H1 (cell line): ENCODE measurements around the gene TGFBRAP1. TPM values are rescaled to one million over a fixed set of nuclear protein-coding genes. Genes with fewer than 3 reads are reported as not detected.

ENCODE experiments used
- CHD7 ChIP-seq: fragments of 300-600 bp; sonication (generic); IDR thresholded peaks from 2 replicates; pipeline ENCODE4 v1.7.1; 2012; ENCODE audit warnings: low read length, moderate library complexity, mild to moderate bottlenecking, inconsistent platforms; ENCODE audit not compliant: insufficient replicate concordance
- EGR1 ChIP-seq: IDR thresholded peaks from 2 replicates; pipeline ENCODE4 v1.6.1; 2011; ENCODE audit warnings: low read depth, low read length, borderline replicate concordance
- GTF2F1 ChIP-seq: IDR thresholded peaks from 2 replicates; pipeline ENCODE4 v1.6.1; 2012; ENCODE audit warnings: low read depth, low read length, improper control_type of control experiment, borderline replicate concordance
- KDM1A ChIP-seq: fragments of 200-600, 300-600 bp; sonication (generic); IDR thresholded peaks from 2 replicates; pipeline ENCODE4 v1.7.1; 2016; ENCODE audit warnings: mild to moderate bottlenecking, low read length, borderline replicate concordance
- POU5F1 ChIP-seq: IDR thresholded peaks from 2 replicates; pipeline ENCODE4 v1.6.1; 2011; ENCODE audit warnings: low read depth, mild to moderate bottlenecking, low read length, moderate library complexity
- SAP30 ChIP-seq: fragments of 300-600 bp; sonication (generic); IDR thresholded peaks from 2 replicates; pipeline ENCODE4 v1.7.1; 2012; ENCODE audit warnings: low read length, moderate library complexity, mild to moderate bottlenecking, inconsistent platforms; ENCODE audit not compliant: insufficient read depth, insufficient replicate concordance
- polyA plus RNA-seq, 7 experiments: library from polyadenylated mRNA; depleted of rRNA in 3 of 7; stranded (reverse) in 5 of 7; unstranded in 2 of 7; fragments of >200 nt in 5 of 7; fragments of 200-250 nt in 2 of 7; gene quantifications; 1 replicate in 5 of 7; 2 replicates in 1 of 7; 4 replicates in 1 of 7; pipeline versions ENCODE4 v1.2.1 to v1.2.3, GENCODE V29; 2011 to 2013; ENCODE audit warnings: missing spikeins in 2 of 7, mixed read lengths in 2 of 7
- total RNA-seq: library from RNA; stranded (reverse); fragmentation: NEBNext Ultra II Directional; extraction: Animal tissue kit (Norgen Biotek cat#: 25700); gene quantifications from 2 replicates; pipeline ENCODE4 v1.2.1, GENCODE V29; 2021

TGFBRAP1 gene
- total and polyA plus RNA-seq, 2 of the 8 experiments (the other 6 are each of a cell fraction or from before 2014, with no cell fraction given) = 11.2 to 20.2 TPM

- no peak for TF ChIP-seq CHD7
- TF ChIP-seq SAP30 = no peak
- no peak for TF ChIP-seq EGR1
- TF ChIP-seq KDM1A = no peak
- no peak for TF ChIP-seq POU5F1
- TF ChIP-seq GTF2F1 = no peak
Measured at GRCh38 chr2:105272176-105272575, 57.4 kb downstream of the TGFBRAP1 start (continued).
